Skeletal muscle satellite cell (primary cell): ENCODE data around the gene ERICH2. TPM values are rescaled to one million over a fixed set of nuclear protein-coding genes. Genes with fewer than 3 reads are reported as not detected.

Experiments
- small RNA-seq: library from RNA; depleted of rRNA; stranded (forward); fragments of <200 nt; gene quantifications from one replicate; pipeline ENCODE3, GENCODE V24; 2012

ERICH2 gene

Small RNA genes lying within 50 kb of the gene (small RNA-seq; reads per million reads assigned to genes)
- gene RF00019: not detected
